ENCODE results near the gene ATP11C.

- TF ChIP-seq CTCF (IDR thresholded peaks at IDR 0.05) (no peak), POLR2A (IDR thresholded peaks at IDR 0.05) (no peak)
These were observed 50.6 kb downstream of the ATP11C start for GRCh38 chrX:139882299-139882698.

Measured in uterus (tissue), 2 donors.